ENCODE results near the gene LRP11.

GRCh38 chr6:149813351-149813750, 50.8 kb downstream of the LRP11 start:
- TF ChIP-seq, protein P1, sequence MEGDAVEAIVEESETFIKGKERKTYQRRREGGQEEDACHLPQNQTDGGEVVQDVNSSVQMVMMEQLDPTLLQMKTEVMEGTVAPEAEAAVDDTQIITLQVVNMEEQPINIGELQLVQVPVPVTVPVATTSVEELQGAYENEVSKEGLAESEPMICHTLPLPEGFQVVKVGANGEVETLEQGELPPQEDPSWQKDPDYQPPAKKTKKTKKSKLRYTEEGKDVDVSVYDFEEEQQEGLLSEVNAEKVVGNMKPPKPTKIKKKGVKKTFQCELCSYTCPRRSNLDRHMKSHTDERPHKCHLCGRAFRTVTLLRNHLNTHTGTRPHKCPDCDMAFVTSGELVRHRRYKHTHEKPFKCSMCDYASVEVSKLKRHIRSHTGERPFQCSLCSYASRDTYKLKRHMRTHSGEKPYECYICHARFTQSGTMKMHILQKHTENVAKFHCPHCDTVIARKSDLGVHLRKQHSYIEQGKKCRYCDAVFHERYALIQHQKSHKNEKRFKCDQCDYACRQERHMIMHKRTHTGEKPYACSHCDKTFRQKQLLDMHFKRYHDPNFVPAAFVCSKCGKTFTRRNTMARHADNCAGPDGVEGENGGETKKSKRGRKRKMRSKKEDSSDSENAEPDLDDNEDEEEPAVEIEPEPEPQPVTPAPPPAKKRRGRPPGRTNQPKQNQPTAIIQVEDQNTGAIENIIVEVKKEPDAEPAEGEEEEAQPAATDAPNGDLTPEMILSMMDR (conservative IDR thresholded peaks at IDR 0.05; ENCODE audit: low read length), result no peak
- TF ChIP-seq EZH2phosphoT487 (IDR thresholded peaks at IDR 0.05; ENCODE audit: borderline replicate concordance), result no peak
